ENCODE results near the gene NRCAM.
"Not testable (repeated sequence)": the region's sequence is repeated elsewhere in the genome, so short reads cannot be mapped to it uniquely, and the experiment has no call there.

The NRCAM gene

DNA sequence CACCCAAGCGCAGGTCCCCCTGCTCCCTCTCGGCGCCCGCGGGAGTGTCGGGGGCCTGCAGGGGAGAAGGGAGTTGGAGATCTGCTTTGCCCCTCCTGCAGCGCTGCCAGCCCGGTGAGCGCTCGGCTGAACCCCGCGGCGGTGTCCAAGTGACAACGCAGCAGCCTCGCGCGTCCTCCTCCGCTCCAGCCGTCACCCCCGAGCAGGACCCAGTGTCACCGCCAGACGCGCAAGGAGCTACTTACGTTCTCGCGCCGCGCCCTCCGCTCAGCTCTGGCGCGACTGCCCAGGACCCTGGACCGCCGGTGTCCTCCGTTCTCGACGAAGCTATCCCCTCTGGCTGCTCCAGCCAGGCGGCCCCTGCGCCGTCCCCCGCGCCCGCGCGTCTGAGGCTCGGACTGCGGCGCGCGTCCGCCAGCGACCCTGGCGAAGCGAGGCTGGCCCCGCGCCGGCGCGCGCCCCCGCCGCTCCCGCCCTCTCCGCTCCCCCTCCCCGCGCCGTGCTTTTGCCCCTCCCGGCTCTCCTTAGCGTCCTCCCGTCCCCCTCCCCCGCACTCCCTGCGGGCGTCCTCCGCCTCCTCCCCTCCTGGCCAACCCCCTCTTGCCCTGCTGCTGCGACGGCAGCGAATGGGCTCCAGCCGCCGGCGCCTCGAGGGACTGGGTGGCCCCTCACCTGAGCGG, at the start of gene NRCAM:
TSS of gene NRCAM (minus strand) at position 439 of the 680 bp plus-strand sequence. CDS start 216,372 bp downstream, outside the sequence.
- peak in 1 of 2 experiments; percentile 19 for DNase-seq

- not testable (repeated sequence) for DNase-seq
Observed at GRCh38 chr7:108504576-108504975, 48.3 kb upstream of the NRCAM start.

- no peak for DNase-seq
Observed at GRCh38 chr7:108503112-108504026, 47.1 kb upstream of the NRCAM start.

GRCh38 chr7:108499566-108499965, 43.3 kb upstream of the NRCAM start:
- no peak for DNase-seq

- DNase-seq = no peak
Observed at GRCh38 chr7:108498481-108498880, 42.2 kb upstream of the NRCAM start.

- peak; percentile 14 to 51 for DNase-seq
Observed at GRCh38 chr7:108497082-108497725, 41.0 kb upstream of the NRCAM start.

- no peak for DNase-seq
Observed at GRCh38 chr7:108492742-108493141, 36.5 kb upstream of the NRCAM start.

GRCh38 chr7:108488768-108489538, 32.7 kb upstream of the NRCAM start:
- DNase-seq = no peak

DNA sequence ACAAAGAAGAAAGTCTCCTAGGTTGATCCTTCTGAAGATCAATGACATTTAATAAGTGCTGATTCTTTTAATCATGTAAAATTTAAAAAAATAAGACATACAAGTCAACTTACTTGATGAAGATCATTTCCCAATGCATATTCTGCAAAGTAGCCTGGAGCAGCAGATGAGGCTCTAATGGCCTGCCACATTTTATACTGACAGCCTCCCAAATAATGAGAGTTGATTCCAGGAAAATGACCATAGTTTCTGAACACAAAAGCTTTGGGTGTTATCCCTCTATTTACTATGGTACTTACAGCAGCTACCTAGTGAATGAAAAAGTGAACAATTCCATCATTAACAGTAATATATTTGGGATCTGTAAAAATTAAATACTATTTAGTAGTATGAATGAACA, 31.4 kb upstream of the NRCAM start:
- DNase-seq = no peak

GRCh38 chr7:108486291-108486966, 30.2 kb upstream of the NRCAM start:
- DNase-seq = no peak

GRCh38 chr7:108484137-108484536, 27.9 kb upstream of the NRCAM start:
- no peak for DNase-seq

- no peak for DNase-seq
Observed at GRCh38 chr7:108480311-108480710, 24.1 kb upstream of the NRCAM start.

DNA sequence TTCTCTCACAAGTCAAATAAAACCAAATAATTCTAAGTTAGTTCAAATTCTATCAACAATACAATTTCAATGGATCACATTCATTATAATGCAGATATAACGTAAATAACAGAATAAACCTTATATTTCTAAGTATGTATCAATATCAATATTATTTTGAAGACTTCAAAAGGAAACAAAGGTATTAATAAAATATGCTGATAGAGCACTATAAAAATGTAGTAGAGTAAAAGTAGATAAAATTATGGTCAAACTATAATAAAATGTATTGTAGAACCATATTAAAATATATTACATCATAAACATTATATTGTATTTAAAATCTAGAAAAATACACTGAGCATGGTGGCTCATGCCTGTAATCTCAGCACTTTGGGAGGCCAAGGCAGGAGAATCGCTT, 23.5 kb upstream of the NRCAM start:
- no peak for DNase-seq

- no peak for DNase-seq
Observed at GRCh38 chr7:108479118-108479517, 22.9 kb upstream of the NRCAM start.

DNA sequence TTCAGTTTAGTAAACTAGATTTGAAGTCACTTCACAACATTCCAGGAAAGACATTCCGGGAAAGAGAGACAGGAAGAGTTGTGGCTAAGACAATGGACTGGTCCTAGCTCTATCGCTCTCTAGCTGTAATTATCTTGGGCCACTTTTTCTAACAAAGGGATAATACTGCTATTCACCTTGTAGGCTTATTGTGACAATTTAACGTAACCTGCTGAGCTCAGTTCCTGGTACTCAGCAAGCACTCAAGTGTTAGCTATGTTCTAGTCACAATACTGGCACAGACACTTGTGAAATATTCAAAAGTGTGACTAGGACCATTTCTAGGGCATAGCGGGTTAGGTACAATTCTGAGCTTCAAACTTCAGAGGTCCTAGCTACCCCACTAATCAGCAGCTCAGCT, 12.0 kb upstream of the NRCAM start:
- DNase-seq = no peak

DNA sequence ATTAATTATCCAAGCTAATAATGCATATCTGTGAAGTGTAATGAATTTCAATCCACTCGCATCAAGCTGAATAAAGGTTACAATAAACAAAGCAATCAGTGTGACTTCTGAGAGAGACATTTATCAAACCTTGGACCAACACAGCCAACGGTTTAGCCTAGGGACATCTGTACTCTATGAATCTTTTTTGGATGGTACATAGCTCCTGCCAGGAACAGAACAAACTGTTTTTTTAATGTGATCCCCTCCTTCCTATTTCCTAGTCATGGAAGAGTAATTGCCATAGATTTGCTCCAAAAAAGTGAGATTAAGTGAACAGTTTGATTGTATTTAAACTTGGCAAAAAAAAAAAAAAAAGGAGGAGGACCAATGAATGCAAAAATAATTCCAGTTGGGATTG, 11.2 kb upstream of the NRCAM start:
- no peak for DNase-seq

- not testable (repeated sequence) for DNase-seq
Observed at GRCh38 chr7:108466322-108466721, 10.1 kb upstream of the NRCAM start.

DNA sequence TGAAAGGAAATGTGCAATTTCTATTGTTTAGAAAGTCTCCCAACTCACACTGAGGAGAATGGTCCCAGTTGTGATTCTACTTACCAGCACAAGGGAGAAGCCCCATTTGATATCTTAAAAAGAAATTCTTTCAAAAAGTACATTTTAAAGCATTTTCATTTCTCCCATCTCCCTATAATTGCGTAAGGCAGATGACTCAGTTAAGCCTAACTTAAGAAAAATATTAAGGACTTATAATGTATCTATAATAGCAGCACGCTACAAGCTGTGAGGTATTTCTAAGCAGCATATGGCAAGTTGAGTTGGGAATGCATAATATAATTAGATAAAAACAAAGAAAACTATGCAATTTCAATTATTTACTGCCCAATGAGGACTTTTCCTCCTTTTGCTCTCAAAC, 8.5 kb upstream of the NRCAM start:
- no peak for DNase-seq

GRCh38 chr7:108463613-108464012, 7.4 kb upstream of the NRCAM start:
- DNase-seq = no peak

DNA sequence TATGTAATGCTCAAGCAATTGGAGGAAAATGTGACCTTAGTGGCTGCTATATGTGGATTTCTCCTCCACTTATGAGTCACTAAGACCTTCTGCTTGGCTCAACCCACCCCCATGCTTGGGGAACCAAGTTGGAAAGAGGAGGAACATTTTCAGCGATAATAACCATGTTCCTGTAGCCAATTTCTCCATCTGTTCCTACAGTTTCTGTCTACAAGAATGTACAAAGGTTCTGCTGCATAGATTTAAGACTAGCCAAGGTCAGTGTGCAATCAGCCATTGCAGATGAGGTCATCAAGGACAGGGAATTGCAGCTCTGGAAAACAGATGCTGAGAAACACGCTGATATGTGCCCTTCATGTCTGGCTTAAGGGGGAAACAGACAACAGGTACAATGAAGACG, 5.6 kb upstream of the NRCAM start:
- DNase-seq = no peak

DNA sequence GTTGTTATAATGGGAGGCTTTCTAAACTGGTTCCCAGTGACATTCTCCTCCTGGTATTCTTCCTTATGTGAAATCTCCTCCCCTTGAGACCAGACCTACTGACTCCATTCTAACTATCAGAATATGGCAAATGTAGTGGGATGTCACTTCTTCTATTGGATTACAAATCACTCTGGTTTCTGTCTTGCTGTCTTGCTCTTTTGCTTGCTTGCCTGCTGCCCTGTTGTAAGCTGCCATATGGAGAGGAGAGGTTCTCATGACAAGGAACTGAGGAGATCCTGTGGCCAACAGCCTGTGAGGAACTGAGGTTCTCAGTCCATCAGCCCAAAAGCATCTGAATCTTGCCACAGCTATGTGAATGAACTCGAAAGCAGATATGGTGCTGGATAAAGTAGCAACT, 4.7 kb upstream of the NRCAM start:
- no peak for DNase-seq

GRCh38 chr7:108459922-108460551, 3.8 kb upstream of the NRCAM start:
- DNase-seq = peak in 1 of 2 experiments; percentile 25
